ENCODE results near the gene PCDHA9.
"Not testable (repeated sequence)": the region's sequence is repeated elsewhere in the genome, so short reads cannot be mapped to it uniquely, and the experiment has no call there.

The PCDHA9 gene

GRCh38 chr5:140834439-140835008 is 13.7 kb upstream of the PCDHA9 start:
- not testable (repeated sequence) for DNase-seq (ENCODE audit: low spot score)

- no peak for DNase-seq (ENCODE audit: low spot score)
Observed at GRCh38 chr5:140835622-140836510, 12.3 kb upstream of the PCDHA9 start.

GRCh38 chr5:140840978-140841962 is 6.9 kb upstream of the PCDHA9 start, which contains the start of gene PCDHA8:
Gene PCDHA8 (plus strand): TSS chr5:140841187. CDS start chr5:140841322, 135 bp downstream.
- peak; percentile 4 for DNase-seq (ENCODE audit: low spot score)

- no peak for DNase-seq (ENCODE audit: low spot score)
Observed at GRCh38 chr5:140842798-140843733, 5.1 kb upstream of the PCDHA9 start.

- not testable (repeated sequence) for DNase-seq (ENCODE audit: low spot score)
Observed at GRCh38 chr5:140849831-140850634, 1.9 kb downstream of the PCDHA9 start.

- no peak for DNase-seq (ENCODE audit: low spot score)
Observed at GRCh38 chr5:140855772-140856674, 7.8 kb downstream of the PCDHA9 start, which contains the start of gene PCDHA10. Gene PCDHA10 (plus strand): TSS chr5:140855897. CDS start chr5:140856049, 152 bp downstream.

- DNase-seq (ENCODE audit: low spot score), result no peak
Observed at GRCh38 chr5:140857177-140857986, 9.2 kb downstream of the PCDHA9 start.

- DNase-seq (ENCODE audit: low spot score), result no peak
Observed at GRCh38 chr5:140857987-140858240, 9.7 kb downstream of the PCDHA9 start.

GRCh38 chr5:140862441-140863295 is 14.5 kb downstream of the PCDHA9 start:
- no peak for DNase-seq (ENCODE audit: low spot score)

- no peak for DNase-seq (ENCODE audit: low spot score)
Observed at GRCh38 chr5:140868721-140869554, 20.8 kb downstream of the PCDHA9 start, which contains the start of gene PCDHA11. Gene PCDHA11 (plus strand): TSS chr5:140868957. CDS start chr5:140869104, 147 bp downstream.

GRCh38 chr5:140869555-140869886 is 21.3 kb downstream of the PCDHA9 start:
- no peak for DNase-seq (ENCODE audit: low spot score)

- no peak for DNase-seq (ENCODE audit: low spot score)
Observed at GRCh38 chr5:140870221-140871201, 22.3 kb downstream of the PCDHA9 start.

GRCh38 chr5:140875085-140876065 is 27.2 kb downstream of the PCDHA9 start, which contains the start of gene PCDHA12:
Gene PCDHA12 (plus strand): TSS chr5:140875308. CDS start chr5:140875473, 165 bp downstream.
- no peak for DNase-seq (ENCODE audit: low spot score)
